Left cardiac atrium (tissue), 4 donors: ENCODE results near the gene SOX21. TPM values are rescaled to one million over a fixed set of nuclear protein-coding genes. Genes with fewer than 3 reads are reported as not detected.
"Not testable (repeated sequence)": the region's sequence is repeated elsewhere in the genome, so short reads cannot be mapped to it uniquely, and the experiment has no call there.

ENCODE experiments used
- ATAC-seq, 2 donors: fragments of 200-7000 bp; cut with Tn5 transposase; one replicate each; pipeline ENCODE4 v1.9.1; 2020; ENCODE audit warnings: mild to moderate bottlenecking in 2 of 2, moderate library complexity in 2 of 2
- DNase-seq: peaks from one replicate; pipeline ENCODE4 v3.0.0-alpha.2; 2020
- intact Hi-C, 2 donors: fragments of 100-400 bp; cut with DNase I; formaldehyde crosslinking; loops; one replicate each; pipeline versions ENCODE4 v1.14.1 to v1.15.1; 2022 to 2023
- long read RNA-seq: library from polyadenylated mRNA; unstranded; transcript quantifications from one replicate; pipeline ENCODE4 v2.0.0, GENCODE V29; 2021
- total RNA-seq, 2 donors: library from RNA; stranded (reverse); fragmentation: NEBNext Ultra II Directional; extraction: Animal tissue kit (Norgen Biotek cat#: 25700); gene quantifications; one replicate each; pipeline ENCODE4 v1.2.1, GENCODE V29; 2021
- donor health status: DM: no; HTN: yes; CAD: no.
- donor health status: DM: no; HTN: yes; CAD: no; lungs with severe emphysema.
- donor health status: DM: yes; HTN: yes; CAD: no.
- donor health status: Dilated cardiomyopathy.

The SOX21 gene
- not detected for total RNA-seq
- long read RNA-seq = 0 reads

DNA sequence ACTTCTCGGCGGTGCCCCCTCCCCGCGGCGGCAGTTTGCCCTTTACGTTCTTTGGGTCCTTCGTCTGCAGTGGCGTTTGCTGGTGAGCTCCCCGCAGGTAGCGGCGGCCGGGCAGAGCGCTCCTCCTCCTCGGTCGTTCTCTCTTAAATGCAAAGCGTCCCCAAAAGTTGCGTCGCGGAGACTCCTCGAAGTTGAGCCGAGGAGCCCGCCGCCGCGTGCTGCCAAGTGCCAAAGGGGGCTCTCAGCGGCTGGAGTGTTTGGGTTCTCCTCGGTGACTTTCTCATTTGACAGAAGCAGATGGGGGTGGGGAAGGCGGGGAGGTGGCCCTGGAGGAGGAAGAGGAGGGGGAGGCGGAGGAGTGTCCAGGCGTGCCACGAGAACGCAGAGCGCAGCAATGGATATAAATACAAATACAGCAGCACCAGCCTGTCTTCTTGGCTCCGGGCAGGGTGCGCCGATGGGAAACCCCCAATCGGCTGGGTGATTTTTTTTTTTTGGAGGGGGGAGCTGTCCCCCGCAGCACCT lies at the start of gene SOX21:
SOX21 (minus strand) TSS at position 259 of the 525 bp plus-strand sequence. CDS start 496 bp downstream, outside the sequence.
- DNase-seq (no peak), ATAC-seq (peak; percentile 4 to 13)
- intact Hi-C loops = no loop called here

DNA sequence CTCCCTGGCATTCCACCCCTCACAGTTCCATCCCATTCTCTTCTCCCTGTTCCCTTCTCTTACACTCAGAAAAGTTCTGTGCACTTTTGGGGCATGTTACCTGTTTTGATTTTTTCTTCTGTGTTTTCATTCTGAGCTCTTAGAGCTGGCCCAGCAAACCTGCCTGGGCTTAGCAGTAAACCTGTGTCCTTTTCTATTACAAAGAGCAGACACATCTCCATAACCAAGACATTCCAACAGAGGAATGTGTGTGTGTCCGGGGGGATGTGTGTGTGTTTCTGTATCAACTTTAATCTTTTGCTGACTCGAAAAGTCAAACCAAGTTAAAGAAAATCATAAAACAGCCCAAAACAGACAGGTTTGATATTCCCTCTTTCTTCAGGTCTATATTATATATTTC lies 49.1 kb upstream of the SOX21 start:
- ATAC-seq = no peak

DNA sequence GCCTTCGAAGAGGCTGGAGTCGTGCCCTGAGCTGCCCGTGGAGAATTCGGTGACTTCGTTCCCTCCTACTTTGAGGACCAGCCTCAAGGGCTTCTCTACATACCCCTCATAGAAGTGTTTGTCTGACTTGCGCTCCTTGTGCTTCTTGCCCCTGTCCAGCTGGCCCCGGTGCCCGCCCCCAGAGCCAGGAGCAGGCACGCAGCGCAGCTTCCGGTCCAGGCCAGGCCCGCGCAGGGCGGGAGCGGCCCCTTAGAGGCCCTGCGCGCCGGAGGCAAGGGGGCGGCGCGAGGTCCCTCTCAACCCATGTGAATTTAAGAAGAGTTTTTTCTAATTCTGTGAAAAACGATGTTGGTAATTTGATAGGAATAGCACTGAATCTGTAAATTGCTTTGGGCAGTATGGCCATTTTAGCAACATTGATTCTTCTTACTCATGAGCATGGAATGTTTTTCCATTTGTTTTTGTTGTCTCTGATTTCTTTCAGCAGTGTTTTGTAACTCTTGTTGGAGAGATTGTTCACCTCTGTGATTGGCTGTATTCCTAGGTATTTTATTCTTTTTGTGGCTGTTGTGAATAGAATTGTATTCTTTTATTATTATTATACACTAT lies 46.9 kb upstream of the SOX21 start:
- intact Hi-C loops = no loop called here
- DNase-seq (no peak), ATAC-seq (no peak)

More for the DNA sequence above, 49.1 kb upstream of the SOX21 start:
- intact Hi-C loops = no loop called here
- DNase-seq = no peak

DNA sequence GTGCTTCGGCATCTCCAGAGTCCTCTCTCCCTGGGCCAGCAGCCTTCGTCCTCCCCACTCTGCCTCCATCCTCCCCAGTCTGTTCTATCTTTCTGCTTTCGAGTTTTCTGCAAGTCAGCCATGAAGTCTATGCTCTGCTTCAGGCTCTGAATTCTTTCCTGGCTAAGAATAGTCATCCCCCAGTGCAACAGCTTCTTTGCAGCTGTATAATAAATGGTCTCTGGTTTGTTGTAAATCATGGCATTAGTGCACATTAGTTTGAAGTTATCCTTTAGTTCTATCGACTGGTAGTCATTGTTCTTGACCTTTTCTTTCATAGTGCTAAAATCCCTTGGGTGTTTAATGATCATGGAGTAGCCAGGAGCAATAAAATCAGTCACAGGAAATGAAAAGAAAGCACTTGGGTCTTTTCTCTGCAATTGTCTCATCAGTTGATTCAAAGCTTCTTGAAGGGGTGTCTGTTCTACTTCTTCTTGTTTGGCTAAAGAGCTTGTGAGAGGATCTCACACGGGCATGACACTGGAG lies 46.2 kb upstream of the SOX21 start:
- DNase-seq = no peak

DNA sequence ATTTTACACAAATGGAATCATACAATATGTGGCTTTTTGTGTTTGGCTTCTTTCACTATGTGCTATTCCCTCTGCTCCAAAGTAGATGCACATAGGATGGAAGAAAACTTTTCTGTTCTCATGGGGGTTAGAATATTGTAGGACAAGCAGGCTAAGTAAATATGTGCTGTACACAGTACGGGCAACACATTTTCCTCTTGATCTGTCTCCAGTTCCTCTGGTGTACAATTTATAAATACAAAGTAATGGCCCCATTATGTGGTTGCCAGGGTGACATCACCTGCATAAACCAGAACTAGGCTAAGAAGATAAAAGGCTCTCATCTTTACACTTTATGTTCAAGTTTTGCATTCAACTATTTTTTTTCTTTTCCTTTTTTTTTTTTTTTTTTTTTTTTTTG lies 41.0 kb upstream of the SOX21 start:
- intact Hi-C loops = no loop called here
- DNase-seq (no peak), ATAC-seq (no peak)

More for the DNA sequence above, 46.2 kb upstream of the SOX21 start:
- no peak for ATAC-seq
- intact Hi-C loops = no loop called here

DNA sequence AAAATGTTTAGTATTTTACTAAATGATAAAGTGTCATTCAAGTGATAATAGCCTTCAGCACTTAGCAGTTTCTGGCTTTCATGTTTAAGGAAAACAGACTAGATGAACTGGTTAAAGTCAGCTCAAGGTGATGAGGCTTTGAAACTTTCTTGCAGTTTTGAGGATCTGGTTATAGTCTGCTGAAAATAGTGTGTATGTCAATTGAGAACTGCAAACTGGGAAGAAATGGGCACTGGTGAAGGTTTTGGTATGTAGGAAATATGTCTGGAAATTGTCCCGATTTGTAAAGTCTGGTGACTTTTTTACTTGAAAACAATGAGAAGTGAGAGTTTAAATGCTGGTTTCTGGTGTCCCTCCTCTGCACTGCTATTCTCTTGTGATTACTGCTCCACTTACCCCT lies 36.8 kb upstream of the SOX21 start:
- intact Hi-C loops = no loop called here
- no peak for DNase-seq
- no peak for ATAC-seq

DNA sequence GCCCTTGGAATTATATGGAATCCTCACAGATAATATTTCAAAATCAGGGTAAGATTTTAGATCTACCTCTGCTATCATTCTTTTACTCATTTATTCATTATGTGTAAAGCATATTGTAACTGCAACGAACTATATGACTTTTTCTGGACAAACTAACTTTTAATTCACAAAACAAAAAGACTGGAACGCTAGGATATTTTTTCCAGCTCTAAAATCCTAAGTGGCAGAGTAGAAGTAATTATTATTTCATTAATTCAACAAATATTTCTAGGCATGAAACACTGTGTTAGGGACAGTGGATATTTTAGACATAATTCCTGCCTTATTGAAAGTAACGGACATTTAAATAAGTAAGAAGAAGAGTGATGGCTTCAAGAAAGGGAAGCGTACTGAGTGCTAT lies 26.9 kb upstream of the SOX21 start:
- DNase-seq (no peak), ATAC-seq (no peak)
- intact Hi-C loops = no loop called here

DNA sequence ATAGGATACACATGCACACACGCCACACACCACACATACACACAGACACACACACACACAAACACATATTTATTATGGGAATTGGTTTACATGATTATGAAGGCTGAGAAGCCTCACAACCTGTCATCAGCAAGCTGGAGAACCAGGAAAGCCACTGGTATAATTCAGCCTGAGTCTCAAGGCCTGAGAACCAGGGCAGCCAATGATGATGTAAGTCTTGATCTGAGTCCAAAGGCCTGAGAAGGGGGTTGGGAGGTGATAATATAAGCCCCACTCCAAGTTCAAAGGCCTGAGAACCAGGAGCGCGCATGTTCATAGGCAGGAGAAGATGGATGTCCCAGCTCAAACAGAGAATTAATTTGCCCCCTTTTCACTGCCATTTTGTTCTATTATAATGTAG lies 18.7 kb upstream of the SOX21 start:
- intact Hi-C loops = no loop called here
- no peak for DNase-seq
- ATAC-seq = no peak

DNA sequence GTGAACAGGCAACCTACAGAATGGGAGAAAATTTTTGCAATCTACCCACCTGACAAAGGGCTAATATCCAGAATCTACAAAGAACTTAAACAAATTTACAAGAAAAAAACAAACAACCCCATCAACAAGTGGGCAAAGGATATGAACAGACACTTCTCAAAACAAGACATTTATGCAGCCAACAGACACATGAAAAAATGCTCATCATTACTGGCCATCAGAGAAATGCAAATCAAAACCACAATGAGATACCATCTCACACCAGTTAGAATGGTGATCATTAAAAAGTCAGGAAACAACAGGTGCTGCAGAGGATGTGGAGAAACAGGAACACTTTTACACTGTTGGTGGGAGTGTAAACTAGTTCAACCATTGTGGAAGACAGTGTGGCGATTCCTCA lies 17.6 kb upstream of the SOX21 start:
- intact Hi-C loops, ATAC-seq, DNase-seq: not testable (repeated sequence)

DNA sequence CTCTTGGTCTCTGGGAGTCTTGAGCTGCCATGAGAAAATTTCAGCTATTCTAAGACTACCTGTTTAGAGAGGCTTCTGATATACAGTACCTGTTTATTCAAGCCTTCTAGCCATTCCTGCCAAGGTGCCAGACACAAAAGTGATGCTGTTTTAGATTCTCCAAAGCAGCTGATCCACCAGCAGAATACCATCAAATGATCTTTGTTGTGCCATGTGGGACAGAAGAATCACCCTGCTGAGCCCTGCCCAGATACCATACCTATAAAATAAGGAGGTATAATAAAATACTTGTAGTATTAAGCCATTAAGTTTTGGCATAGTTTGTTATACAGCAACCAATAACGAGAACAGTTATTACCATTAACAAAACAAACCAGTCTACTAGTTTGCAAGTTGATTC lies 14.1 kb upstream of the SOX21 start:
- intact Hi-C loops = no loop called here
- DNase-seq = no peak

DNA sequence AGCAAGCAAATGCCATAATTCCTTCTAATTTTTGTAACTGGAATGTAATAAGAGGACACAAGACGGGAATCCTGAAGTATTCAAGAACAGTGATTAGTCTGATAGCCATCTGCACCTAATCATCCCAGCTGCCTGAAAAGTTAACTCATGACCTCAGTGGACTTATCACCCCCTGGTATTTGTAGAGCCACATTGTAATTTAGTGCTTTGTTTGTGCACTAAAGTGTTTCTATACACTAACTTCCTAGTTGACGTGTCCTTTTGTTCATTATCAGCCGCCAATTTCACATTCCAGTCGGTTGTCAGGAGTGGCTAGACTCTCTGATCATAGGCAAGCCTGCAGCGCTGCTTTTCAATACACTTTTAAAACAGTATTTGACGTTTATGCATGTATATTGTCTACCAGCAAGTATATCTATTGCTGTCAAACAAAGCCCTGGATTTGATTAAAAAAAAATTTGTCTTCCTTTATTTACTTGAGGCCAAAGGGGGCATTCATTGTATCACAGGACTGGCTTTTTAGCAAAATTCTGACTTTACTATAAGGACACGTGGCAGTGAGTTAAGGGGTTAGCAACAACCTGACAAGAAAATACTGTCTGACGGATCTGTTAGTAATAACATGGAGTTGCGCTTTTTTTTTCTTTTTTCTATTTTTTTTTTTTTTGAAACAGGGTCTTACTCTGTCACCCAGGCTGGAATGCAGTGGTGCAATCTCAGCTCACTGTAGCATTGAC lies 10.4 kb upstream of the SOX21 start:
- intact Hi-C loops = no loop called here
- no peak for DNase-seq
- ATAC-seq = no peak

More for the DNA sequence above, 14.1 kb upstream of the SOX21 start:
- ATAC-seq = no peak

DNA sequence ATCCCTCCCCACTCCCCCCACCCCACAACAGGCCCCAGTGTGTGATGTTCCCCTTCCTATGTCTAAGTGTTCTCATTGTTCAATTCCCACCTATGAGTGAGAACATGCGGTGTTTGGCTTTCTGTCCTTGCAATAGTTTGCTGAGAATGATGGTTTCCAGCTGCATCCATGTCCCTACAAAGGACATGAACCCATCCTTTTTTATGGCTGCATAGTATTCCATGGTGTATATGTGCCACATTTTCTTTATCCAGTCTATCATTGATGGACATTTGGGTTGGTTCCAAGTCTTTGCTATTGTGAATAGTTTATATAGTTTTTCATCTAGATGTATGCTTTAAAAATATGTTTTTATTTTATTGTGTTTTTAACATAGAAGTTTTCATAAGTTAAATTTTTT lies 6.4 kb upstream of the SOX21 start:
- ATAC-seq, DNase-seq, intact Hi-C loops: not testable (repeated sequence)

DNA sequence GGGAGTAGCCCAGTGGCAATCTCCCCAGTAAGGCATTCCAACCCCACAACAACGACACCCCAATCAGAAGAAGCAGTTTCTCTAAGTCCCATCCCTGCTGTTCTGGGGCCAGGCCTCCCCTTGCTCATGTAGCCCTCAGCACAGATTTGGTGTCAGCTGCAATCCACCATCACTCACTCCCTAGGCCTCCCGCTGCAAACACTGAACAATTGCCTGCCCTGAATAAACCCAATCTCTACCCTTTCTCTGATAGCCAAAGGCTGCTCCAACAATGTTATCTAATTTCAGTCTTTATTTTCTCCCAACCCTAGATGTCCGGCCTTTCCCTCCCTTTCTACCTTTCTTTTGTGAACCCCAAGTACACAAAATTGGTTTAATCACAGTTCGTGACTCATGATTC lies 5.6 kb upstream of the SOX21 start:
- no peak for DNase-seq
- intact Hi-C loops = no loop called here
- no peak for ATAC-seq

DNA sequence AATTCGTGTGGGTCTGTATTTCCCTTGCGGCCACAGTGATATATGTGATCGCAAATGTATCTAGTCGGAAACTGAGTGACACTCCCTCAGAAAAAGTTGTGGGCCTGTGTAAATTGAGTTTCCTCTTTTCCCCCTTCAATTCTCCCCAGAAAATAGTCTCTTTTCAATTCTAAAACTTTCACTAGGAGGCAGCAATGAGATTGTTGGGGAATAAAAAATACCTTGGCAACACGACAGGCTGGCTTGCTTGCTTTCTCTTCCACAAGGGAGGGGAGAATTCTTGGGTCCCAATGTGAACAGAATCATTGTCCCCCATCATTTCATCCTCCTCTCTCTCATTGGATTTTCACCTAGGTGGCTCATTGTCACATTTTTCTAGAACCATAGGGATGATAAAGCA lies 3.7 kb upstream of the SOX21 start:
- DNase-seq (no peak), ATAC-seq (no peak)
- intact Hi-C loops = no loop called here

DNA sequence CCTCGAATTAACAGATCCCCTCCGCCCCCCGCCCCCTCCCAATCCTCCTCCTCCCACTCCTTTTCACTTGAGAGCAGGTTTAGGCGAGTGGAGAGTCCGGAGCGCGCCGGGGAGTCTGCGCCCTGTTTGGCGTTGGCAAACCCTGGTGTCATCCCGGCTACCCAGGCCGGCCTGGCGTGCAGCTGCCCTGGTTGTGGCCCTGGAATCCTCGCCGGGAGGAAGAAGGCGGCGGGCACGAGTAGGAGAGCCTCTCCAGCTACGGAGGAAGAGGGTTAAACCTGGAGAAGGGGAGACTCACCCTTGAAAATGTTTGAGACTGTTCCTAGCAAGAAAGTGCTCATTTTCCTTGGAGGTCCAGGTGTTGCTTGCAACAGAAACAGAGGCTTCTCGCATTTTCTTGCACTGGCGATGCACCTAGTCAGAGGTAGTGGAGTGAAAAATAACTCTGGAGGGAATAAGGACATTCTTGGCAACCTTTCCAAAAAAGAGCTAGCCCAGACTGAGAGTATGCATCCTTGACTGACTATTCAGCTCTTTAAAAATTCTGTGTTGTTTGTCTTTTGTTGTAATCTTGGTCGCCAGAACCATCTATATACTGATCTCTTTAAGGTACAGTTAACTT lies 1.3 kb upstream of the SOX21 start:
- intact Hi-C loops = no loop called here
- DNase-seq (no peak), ATAC-seq (no peak)

DNA sequence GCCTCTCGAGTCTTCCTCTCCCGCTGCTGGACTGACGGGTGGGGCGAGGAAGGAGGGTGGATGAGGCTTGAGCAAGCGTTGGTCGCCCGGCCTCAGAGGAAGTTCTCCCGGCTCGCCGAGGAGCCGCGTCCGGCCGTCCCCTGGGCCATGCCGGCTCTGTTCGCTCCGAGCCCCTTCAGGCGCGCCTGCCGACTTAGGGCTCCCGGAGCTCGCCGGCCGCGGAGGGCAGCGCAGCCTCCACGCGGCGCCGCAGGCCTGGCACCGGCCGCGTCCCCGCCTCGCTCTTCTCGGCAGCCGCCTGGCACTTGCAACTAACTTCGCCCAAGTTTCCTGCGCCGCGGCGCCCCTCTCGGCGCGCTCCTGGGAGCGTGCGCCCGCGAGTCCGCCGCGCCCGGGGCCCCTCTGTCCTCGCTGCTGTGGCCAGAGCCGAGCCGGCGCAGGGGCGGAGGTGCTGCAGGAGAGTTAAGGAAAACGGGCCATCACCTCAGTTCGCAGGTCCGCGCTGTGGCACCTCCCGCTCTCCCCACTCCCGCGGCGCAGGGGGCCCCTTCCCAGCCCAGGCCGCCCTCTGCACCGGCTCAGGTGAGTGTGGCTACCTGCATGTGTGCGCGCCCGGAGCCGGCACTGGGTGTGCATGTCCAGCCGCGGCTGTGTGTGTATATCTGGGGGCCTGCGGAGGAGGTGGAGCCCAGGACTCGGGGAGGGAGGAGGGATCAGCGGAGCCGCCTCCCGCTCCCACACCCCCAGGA lies 641 bp upstream of the SOX21 start:
- intact Hi-C loops = no loop called here
- no peak for DNase-seq

DNA sequence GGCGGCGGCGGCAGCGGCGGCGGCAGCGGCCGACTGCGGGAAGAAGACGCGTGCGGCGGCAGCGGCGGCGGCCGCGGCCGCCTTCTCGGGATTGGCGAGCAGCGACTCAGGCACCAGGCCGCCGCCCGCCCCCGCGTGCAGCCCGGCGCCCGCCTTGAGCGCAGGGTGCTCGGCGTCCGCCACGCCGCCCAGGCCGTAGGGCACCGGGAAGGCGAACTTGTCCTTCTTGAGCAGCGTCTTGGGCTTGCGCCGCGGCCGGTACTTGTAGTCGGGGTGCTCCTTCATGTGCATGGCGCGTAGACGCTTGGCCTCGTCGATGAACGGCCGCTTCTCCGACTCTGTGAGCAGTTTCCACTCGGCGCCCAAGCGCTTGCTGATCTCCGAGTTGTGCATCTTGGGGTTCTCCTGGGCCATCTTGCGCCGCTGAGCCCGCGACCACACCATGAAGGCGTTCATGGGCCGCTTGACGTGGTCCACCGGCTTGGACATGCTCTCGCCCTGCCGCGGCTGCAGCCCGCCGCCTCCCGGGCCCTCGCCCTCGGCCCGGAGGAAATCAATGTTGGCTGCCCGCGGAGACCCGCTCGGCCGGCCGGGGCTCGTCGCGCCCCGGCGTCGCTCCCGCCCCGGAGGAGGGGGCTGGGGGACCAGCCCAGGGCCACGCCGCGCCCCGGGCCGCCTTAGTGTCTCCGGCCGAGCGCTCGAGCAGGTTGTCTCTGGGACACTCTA lies 621 bp downstream of the SOX21 start:
- no peak for DNase-seq
- intact Hi-C loops = no loop called here
- ATAC-seq = peak in 1 of 2 donors; percentile 24

More for the DNA sequence above, 641 bp upstream of the SOX21 start:
- peak; percentile 70 to 81 for ATAC-seq

DNA sequence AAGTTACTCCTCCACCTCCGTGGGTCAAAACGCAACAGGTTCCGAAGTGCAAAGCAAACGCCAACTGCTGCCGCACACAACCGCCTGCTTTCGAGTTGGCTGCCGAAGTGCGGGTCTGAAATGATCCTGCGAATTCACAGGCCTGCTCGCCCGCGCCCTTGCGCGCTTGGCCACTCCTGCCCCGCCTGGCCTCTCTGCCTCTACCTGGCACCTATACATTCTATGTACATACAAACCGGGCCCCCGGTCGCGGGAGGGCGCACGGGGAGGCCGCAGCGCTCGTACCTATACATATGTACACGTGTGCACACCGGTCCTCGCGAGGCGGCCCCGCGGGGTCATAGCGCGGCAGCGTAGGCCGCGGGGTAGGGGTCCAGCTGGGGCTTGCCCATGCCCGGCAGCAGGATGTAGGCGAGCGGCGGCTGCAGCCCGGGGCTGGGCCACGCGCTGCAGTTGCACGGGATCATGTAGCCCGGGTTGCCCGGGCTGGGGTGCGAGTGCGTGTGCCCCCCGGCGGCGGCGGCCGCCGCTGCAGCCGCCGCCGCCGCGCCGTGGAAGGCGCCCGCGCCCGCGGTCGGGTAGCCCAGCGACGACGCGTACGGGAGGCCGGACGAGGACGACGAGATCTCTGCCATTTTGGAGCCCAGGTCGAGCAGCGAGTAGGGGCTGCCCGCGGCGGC lies 1.3 kb downstream of the SOX21 start:
- ATAC-seq = no peak
- intact Hi-C loops = no loop called here
- DNase-seq = no peak
